Prostate gland (tissue), 2 donors: ENCODE measurements around the gene ZNF576.

Experiments used
- POLR2A ChIP-seq: fragments of 450-650 bp; IDR thresholded peaks from one replicate; pipeline ENCODE4 v1.6.1; 2016; ENCODE audit warnings: antibody characterized with exemption, mild to moderate bottlenecking
- POLR2AphosphoS5 ChIP-seq: sonication (generic); formaldehyde crosslinking; IDR thresholded peaks from one replicate; pipeline ENCODE4 v1.6.1; 2017; ENCODE audit warnings: antibody characterized with exemption
- TF ChIP-seq, protein P1 (sequence below), 4 experiments: fragments of 200-600 bp in 2 of 4; fragments of 450-650 bp in 2 of 4; sonication (generic) in 2 of 4; IDR thresholded peaks; 1 replicate in 3 of 4; 2 replicates in 1 of 4; pipeline ENCODE4 v1.5.1; 2016 to 2019; ENCODE audit warnings: antibody characterized with exemption in 4 of 4, mild to moderate bottlenecking in 2 of 4, moderate library complexity in 2 of 4

GRCh38 chr19:43616306-43616705 is 19.9 kb downstream of the ZNF576 start:
- TF ChIP-seq POLR2AphosphoS5 = no peak
- TF ChIP-seq, protein P1, sequence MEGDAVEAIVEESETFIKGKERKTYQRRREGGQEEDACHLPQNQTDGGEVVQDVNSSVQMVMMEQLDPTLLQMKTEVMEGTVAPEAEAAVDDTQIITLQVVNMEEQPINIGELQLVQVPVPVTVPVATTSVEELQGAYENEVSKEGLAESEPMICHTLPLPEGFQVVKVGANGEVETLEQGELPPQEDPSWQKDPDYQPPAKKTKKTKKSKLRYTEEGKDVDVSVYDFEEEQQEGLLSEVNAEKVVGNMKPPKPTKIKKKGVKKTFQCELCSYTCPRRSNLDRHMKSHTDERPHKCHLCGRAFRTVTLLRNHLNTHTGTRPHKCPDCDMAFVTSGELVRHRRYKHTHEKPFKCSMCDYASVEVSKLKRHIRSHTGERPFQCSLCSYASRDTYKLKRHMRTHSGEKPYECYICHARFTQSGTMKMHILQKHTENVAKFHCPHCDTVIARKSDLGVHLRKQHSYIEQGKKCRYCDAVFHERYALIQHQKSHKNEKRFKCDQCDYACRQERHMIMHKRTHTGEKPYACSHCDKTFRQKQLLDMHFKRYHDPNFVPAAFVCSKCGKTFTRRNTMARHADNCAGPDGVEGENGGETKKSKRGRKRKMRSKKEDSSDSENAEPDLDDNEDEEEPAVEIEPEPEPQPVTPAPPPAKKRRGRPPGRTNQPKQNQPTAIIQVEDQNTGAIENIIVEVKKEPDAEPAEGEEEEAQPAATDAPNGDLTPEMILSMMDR (IDR thresholded peaks at IDR 0.05) = no peak
- TF ChIP-seq POLR2A = no peak
